Activated CD4-positive, alpha-beta T cell treated with anti-CD3 and anti-CD28 coated beads for 36 hours (primary cell): ENCODE results near the gene CDC40. TPM values are rescaled to one million over a fixed set of nuclear protein-coding genes. Genes with fewer than 3 reads are reported as not detected.

Experiments
- ATAC-seq: fragments of 200-7000 bp; cut with Tn5 transposase; one replicate; pipeline ENCODE4 v1.10.0; 2021; ENCODE audit warnings: mild to moderate bottlenecking, moderate library complexity
- CTCF ChIA-PET: fragments of 350-600 bp; sonication (Branson Sonifier 250); formaldehyde crosslinking; loops from one replicate; lab custom pipeline; 2021; ENCODE audit warnings: antibody characterized with exemption; lab: Charles Lee
- POLR2A ChIA-PET: fragments of 350-600 bp; sonication (Branson Sonifier 250); formaldehyde crosslinking; loops from one replicate; lab custom pipeline; 2021; ENCODE audit warnings: antibody characterized with exemption, inconsistent platforms; lab: Charles Lee
- DNase-seq: peaks from one replicate; pipeline ENCODE4 v3.0.0-alpha.2; 2020
- H3K27ac Mint-ChIP-seq: one replicate; pipeline ENCODE4 v1.8.0; 2021; ENCODE audit warnings: mixed read lengths
- H3K27me3 Mint-ChIP-seq: one replicate; pipeline ENCODE4 v1.8.0; 2021; ENCODE audit warnings: mixed read lengths
- H3K36me3 Mint-ChIP-seq: one replicate; pipeline ENCODE4 v1.8.0; 2021; ENCODE audit warnings: low read depth, mixed read lengths
- H3K4me1 Mint-ChIP-seq: one replicate; pipeline ENCODE4 v1.8.0; 2021; ENCODE audit warnings: mixed read lengths
- H3K4me3 Mint-ChIP-seq: one replicate; pipeline ENCODE4 v1.8.0; 2021; ENCODE audit warnings: mild to moderate bottlenecking, moderate library complexity, mixed read lengths
- H3K9me3 Mint-ChIP-seq: one replicate; pipeline ENCODE4 v1.8.0; 2021; ENCODE audit warnings: low read depth, mixed read lengths
- intact Hi-C, 2 experiments: fragments of 100-400 bp; cut with DNase I in 1 of 2; cut with micrococcal nuclease in 1 of 2; formaldehyde crosslinking; loops; one replicate each; pipeline versions ENCODE4 v1.14.2 to v1.15.1; 2022 to 2024; cut with DNase I, micrococcal nuclease
- total RNA-seq, 2 experiments: library from RNA; stranded (reverse); gene quantifications; one replicate each; pipeline ENCODE4 v1.2.3, GENCODE V29; 2021

CDC40 gene
- total RNA-seq, 2 experiments from 2014 or later: 28.0 to 33.7 TPM

GRCh38 chr6:110179406-110180227 lies 610 bp upstream of the CDC40 start, which contains the start of gene WASF1:
Gene WASF1, minus strand, starts transcription at chr6:110179670. Its CDS starts 52,069 bp downstream, at chr6:110127601.
- Mint-ChIP-seq H3K36me3 (peaks cover 2% of the 10 kb centered on the region), H3K27ac (peak within 1 kb of the TSS; percentile 7), H3K27me3 (peaks cover 10% of the 10 kb centered on the region), H3K9me3 (no peaks in the 10 kb centered on the region), H3K4me1 (peaks cover 5% of the 10 kb centered on the region), H3K4me3 (no peak within 1 kb of the TSS)
- ATAC-seq: peak; percentile 89
- ChIA-PET CTCF (interaction anchor here (0.9 to 1.6 kb wide), 4 partner anchors 9 to 211 kb away, joined by 3 to 7 read pairs (median 4); no protein-coding TSS in a partner anchor), POLR2A (interaction anchor here (0.6 to 1.0 kb wide), 2 partner anchors 10 to 1010 kb away, joined by 5 to 6 read pairs; no protein-coding TSS in a partner anchor)
- intact Hi-C loops: loop anchor here (1.0 to 10.0 kb wide), 15 partner anchors 55 to 1084 kb away; partner anchors contain the start of genes AK9 (in 2 of the 2), FIG4 (in 2 of the 2), AMD1 (in 1 of the 2) and CD164 (in 1 of the 2)
- peak; percentile 94 for DNase-seq

- ATAC-seq (no peak), DNase-seq (peak; percentile 47)
- no peak overlapping the region for H3K27ac Mint-ChIP-seq
- intact Hi-C loops: loop anchor here (2.0 to 10.0 kb wide), 5 partner anchors 491 to 906 kb away; partner anchors contain the start of genes AK9 (in 1 of the 2), CD164 (in 1 of the 2), FIG4 (in 1 of the 2) and GTF3C6 (in 1 of the 2)
- H3K4me1 Mint-ChIP-seq: peaks cover 18% of the 10 kb centered on the region
- H3K27me3 Mint-ChIP-seq: peaks cover 5% of the 10 kb centered on the region
- peaks cover 4% of the 10 kb centered on the region for H3K36me3 Mint-ChIP-seq
- no peaks in the 10 kb centered on the region for H3K9me3 Mint-ChIP-seq
- H3K4me3 Mint-ChIP-seq: no peak overlapping the region
- ChIA-PET POLR2A (no interaction called here), CTCF (interaction anchor here (0.6 to 1.1 kb wide), 3 partner anchors 10 to 1862 kb away, joined by 3 read pairs; no protein-coding TSS in a partner anchor)
These were observed 1.2 kb downstream of the CDC40 start for GRCh38 chr6:110181131-110182030.

GRCh38 chr6:110183292-110183885 lies 3.2 kb downstream of the CDC40 start:
- ATAC-seq (no peak), DNase-seq (no peak)
- CTCF ChIA-PET: interaction anchor here (1.0 kb wide), 1 partner anchor 13 kb away, joined by 3 read pairs; no protein-coding TSS in a partner anchor
- Mint-ChIP-seq H3K4me3 (no peak overlapping the region), H3K27me3 (peaks cover 2% of the 10 kb centered on the region), H3K9me3 (no peaks in the 10 kb centered on the region), H3K36me3 (peaks cover 4% of the 10 kb centered on the region), H3K27ac (no peak overlapping the region), H3K4me1 (peaks cover 29% of the 10 kb centered on the region)
- POLR2A ChIA-PET: no interaction called here
- intact Hi-C loops: loop anchor here (5.0 to 10.0 kb wide), 4 partner anchors 669 to 904 kb away; partner anchors contain the start of genes CD164 (in 1 of the 2), GTF3C6 (in 1 of the 2) and SLC16A10 (in 1 of the 2)

GRCh38 chr6:110185879-110186278 lies 5.7 kb downstream of the CDC40 start:
- POLR2A ChIA-PET: no interaction called here
- no peak for DNase-seq
- Mint-ChIP-seq H3K4me3 (peak overlapping the region; percentile 13), H3K36me3 (peaks cover 4% of the 10 kb centered on the region), H3K9me3 (no peaks in the 10 kb centered on the region), H3K4me1 (peaks cover 34% of the 10 kb centered on the region), H3K27ac (peak overlapping the region; percentile 56), H3K27me3 (no peaks in the 10 kb centered on the region)
- intact Hi-C loops: loop anchor here (5.0 to 10.0 kb wide), 3 partner anchors 46 to 769 kb away; partner anchors contain the start of gene GTF3C6 (in 1 of the 2)
- peak; percentile 78 for ATAC-seq
- CTCF ChIA-PET: interaction anchor here (1.5 kb wide), 1 partner anchor 50 kb away, joined by 3 read pairs; no protein-coding TSS in a partner anchor

GRCh38 chr6:110188791-110189190 lies 8.6 kb downstream of the CDC40 start:
- no peak overlapping the region for H3K4me3 Mint-ChIP-seq
- H3K4me1 Mint-ChIP-seq: peaks cover 34% of the 10 kb centered on the region
- no peak overlapping the region for H3K27ac Mint-ChIP-seq
- POLR2A ChIA-PET: interaction anchor here (0.8 kb wide), 1 partner anchor 9 kb away, joined by 6 read pairs; the partner anchor contains the start of gene WASF1
- H3K36me3 Mint-ChIP-seq: peaks cover 9% of the 10 kb centered on the region
- no peaks in the 10 kb centered on the region for H3K27me3 Mint-ChIP-seq
- CTCF ChIA-PET: interaction anchor here (0.7 to 1.5 kb wide), 4 partner anchors 10 to 471 kb away, joined by 3 to 6 read pairs (median 4); partner anchors contain the start of gene WASF1
- intact Hi-C loops: loop anchor here (5.0 to 10.0 kb wide), 3 partner anchors 44 to 766 kb away; partner anchors contain the start of gene GTF3C6 (in 1 of the 2)
- H3K9me3 Mint-ChIP-seq: no peaks in the 10 kb centered on the region
- DNase-seq (no peak), ATAC-seq (no peak)

GRCh38 chr6:110190726-110191125 lies 10.5 kb downstream of the CDC40 start:
- H3K27ac Mint-ChIP-seq: no peak overlapping the region
- no peaks in the 10 kb centered on the region for H3K27me3 Mint-ChIP-seq
- ATAC-seq (no peak), DNase-seq (no peak)
- no peaks in the 10 kb centered on the region for H3K9me3 Mint-ChIP-seq
- POLR2A ChIA-PET: interaction anchor here (0.6 kb wide), 1 partner anchor 947 kb away, joined by 3 read pairs; no protein-coding TSS in a partner anchor
- peaks cover 14% of the 10 kb centered on the region for H3K36me3 Mint-ChIP-seq
- intact Hi-C loops: no loop called here
- CTCF ChIA-PET: no interaction called here
- H3K4me3 Mint-ChIP-seq: no peak overlapping the region
- peaks cover 33% of the 10 kb centered on the region for H3K4me1 Mint-ChIP-seq

GRCh38 chr6:110191477-110191876 lies 11.2 kb downstream of the CDC40 start:
- H3K27me3 Mint-ChIP-seq: no peaks in the 10 kb centered on the region
- H3K9me3 Mint-ChIP-seq: no peaks in the 10 kb centered on the region
- no peak for ATAC-seq
- peaks cover 12% of the 10 kb centered on the region for H3K36me3 Mint-ChIP-seq
- H3K4me1 Mint-ChIP-seq: peaks cover 27% of the 10 kb centered on the region
- no peak for DNase-seq
- ChIA-PET POLR2A (no interaction called here), CTCF (no interaction called here)
- intact Hi-C loops: no loop called here
- no peak overlapping the region for H3K27ac Mint-ChIP-seq
- no peak overlapping the region for H3K4me3 Mint-ChIP-seq

- H3K27ac Mint-ChIP-seq: no peak overlapping the region
- peaks cover 18% of the 10 kb centered on the region for H3K36me3 Mint-ChIP-seq
- H3K4me1 Mint-ChIP-seq: peaks cover 14% of the 10 kb centered on the region
- H3K4me3 Mint-ChIP-seq: no peak overlapping the region
- CTCF ChIA-PET: interaction anchor here (1.1 kb wide), 1 partner anchor 13 kb away, joined by 3 read pairs; no protein-coding TSS in a partner anchor
- DNase-seq (no peak), ATAC-seq (no peak)
- no peaks in the 10 kb centered on the region for H3K27me3 Mint-ChIP-seq
- intact Hi-C loops: no loop called here
- POLR2A ChIA-PET: no interaction called here
- no peaks in the 10 kb centered on the region for H3K9me3 Mint-ChIP-seq
These were observed 15.4 kb downstream of the CDC40 start for GRCh38 chr6:110195639-110196038.

- DNase-seq: no peak
- no peaks in the 10 kb centered on the region for H3K9me3 Mint-ChIP-seq
- no peak for ATAC-seq
- no peaks in the 10 kb centered on the region for H3K27me3 Mint-ChIP-seq
- peaks cover 16% of the 10 kb centered on the region for H3K4me1 Mint-ChIP-seq
- intact Hi-C loops: no loop called here
- CTCF ChIA-PET: no interaction called here
- H3K27ac Mint-ChIP-seq: no peak overlapping the region
- POLR2A ChIA-PET: no interaction called here
- H3K36me3 Mint-ChIP-seq: peaks cover 18% of the 10 kb centered on the region
- H3K4me3 Mint-ChIP-seq: no peak overlapping the region
These were observed 16.6 kb downstream of the CDC40 start for GRCh38 chr6:110196874-110197273.

GRCh38 chr6:110198561-110198960 lies 18.3 kb downstream of the CDC40 start:
- no peak overlapping the region for H3K4me3 Mint-ChIP-seq
- intact Hi-C loops: no loop called here
- no peak for ATAC-seq
- DNase-seq: no peak
- CTCF ChIA-PET: interaction anchor here (1.1 to 1.3 kb wide), 2 partner anchors 9 to 159 kb away, joined by 4 to 5 read pairs; no protein-coding TSS in a partner anchor
- peaks cover 16% of the 10 kb centered on the region for H3K4me1 Mint-ChIP-seq
- H3K27ac Mint-ChIP-seq: no peak overlapping the region
- peaks cover 16% of the 10 kb centered on the region for H3K36me3 Mint-ChIP-seq
- no peaks in the 10 kb centered on the region for H3K27me3 Mint-ChIP-seq
- no peaks in the 10 kb centered on the region for H3K9me3 Mint-ChIP-seq
- POLR2A ChIA-PET: interaction anchor here (0.7 kb wide), 1 partner anchor 763 kb away, joined by 3 read pairs; no protein-coding TSS in a partner anchor
